Uterus (tissue), 2 donors: ENCODE results near the gene GADD45G.

ENCODE experiments used
- CTCF ChIP-seq, 4 experiments: fragments of 200-600 bp in 2 of 4; fragments of 450-650 bp in 2 of 4; sonication (generic) in 2 of 4; IDR thresholded peaks; one replicate each; pipeline ENCODE4 v1.5.1; 2016 to 2019; ENCODE audit warnings: antibody characterized with exemption in 4 of 4, mild to moderate bottlenecking in 2 of 4, moderate library complexity in 1 of 4
- POLR2A ChIP-seq, 2 donors: fragments of 450-650 bp; IDR thresholded peaks; one replicate each; pipeline ENCODE4 v1.6.1; 2016; ENCODE audit warnings: antibody characterized with exemption in 2 of 2, mild to moderate bottlenecking in 1 of 2, moderate library complexity in 1 of 2

- no peak for TF ChIP-seq CTCF (IDR thresholded peaks at IDR 0.05)
- TF ChIP-seq POLR2A (IDR thresholded peaks at IDR 0.05) = no peak
These were observed 13.2 kb downstream of the GADD45G start for GRCh38 chr9:89617978-89618377.
